GM20431 (cell line): ENCODE results near the gene NTN3.

Experiments
- in situ Hi-C: fragments of 300-500 bp; cut with MseI, MboI; formaldehyde crosslinking; loops from one replicate; pipeline ENCODE4 v1.15.0; 2020; ENCODE audit warnings: low sequenced_read_pairs; ENCODE audit not compliant: unreplicated experiment

The NTN3 gene

DNA sequence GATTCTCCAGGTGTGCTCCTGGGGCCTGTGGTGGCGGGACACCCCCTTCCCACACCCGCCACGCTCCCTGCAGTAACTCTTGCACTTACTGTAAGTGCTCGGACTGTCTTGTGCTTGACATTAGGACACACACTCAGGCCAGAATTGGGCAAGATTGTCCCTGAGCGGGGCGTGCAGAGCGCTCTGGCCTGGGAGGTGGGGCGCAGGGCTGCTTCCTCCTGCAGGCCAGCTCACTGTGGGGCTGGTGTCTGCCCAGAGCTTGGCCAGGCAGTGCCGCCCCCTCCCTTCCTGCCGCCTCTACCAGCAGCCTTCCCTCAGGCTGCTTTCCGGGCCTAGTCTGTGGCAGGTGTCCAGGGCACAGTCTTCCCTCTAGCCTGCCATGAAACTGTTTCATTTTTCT, 36.6 kb downstream of the NTN3 start:
- in situ Hi-C loops: no loop called here

DNA sequence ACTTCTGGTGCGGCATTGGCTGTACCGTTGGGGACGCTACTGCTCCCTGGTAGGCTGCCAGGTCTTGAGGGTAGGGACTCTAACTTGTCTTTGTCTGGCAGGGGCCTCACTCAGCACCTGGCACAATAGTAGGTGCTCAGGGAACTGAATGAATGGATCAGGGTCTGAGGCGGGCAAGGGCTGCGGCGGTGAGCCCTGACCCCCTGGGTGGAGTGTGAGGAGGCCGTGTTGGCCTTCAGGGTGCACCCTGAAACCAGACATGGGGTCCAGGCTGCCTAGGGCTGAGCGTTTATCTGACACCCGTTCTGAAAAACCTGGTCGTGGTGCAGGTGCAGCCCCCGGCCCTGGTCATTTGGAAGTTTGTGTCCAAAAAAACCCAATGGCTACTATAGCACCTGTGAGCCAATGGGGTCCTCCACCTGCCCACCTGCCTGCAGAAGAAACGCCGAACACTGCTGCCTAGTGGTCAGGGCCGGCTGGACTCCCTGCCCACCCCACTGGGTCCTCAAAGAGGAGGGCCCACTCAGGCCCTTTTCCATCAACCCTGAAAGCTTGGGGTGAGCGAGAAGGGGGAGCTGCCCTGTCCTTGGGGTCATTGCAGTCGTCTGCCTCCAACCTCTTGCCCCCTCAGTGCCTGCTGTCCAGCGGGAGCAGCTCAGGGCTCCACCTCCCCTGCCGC, 37.8 kb downstream of the NTN3 start:
- in situ Hi-C loops: no loop called here

DNA sequence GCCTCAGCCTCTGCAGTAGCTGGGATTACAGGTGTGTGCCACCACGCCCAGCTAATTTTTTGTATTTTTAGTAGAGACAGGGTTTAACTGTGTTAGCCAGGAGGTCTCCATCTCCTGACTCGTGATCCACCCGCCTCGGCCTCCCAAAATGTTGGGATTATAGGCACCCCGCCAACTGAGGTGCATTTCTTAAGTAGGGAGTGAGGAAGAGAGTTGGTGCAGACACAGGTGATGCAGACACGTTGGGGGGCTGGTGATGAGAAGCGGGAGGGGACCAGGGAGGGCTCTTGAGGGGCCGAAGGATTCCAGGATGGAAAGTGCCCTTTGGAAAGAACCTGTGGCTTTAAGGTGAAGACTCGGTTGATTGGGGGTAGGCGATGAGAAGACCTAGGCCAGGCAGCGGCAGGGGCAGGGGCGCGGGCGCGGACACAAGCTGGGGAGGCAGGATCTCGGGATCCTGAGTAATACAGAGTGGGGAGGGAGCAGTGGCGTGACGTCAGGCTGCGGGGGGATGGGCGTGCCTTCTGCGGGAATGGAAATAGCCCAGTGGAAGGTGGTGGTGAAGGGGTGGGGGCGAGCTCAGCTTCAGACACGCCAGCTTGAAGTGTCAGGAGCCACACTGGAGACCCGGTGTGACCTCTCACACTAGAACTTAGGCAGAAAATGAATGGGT, 40.2 kb downstream of the NTN3 start:
- in situ Hi-C loops: no loop called here

DNA sequence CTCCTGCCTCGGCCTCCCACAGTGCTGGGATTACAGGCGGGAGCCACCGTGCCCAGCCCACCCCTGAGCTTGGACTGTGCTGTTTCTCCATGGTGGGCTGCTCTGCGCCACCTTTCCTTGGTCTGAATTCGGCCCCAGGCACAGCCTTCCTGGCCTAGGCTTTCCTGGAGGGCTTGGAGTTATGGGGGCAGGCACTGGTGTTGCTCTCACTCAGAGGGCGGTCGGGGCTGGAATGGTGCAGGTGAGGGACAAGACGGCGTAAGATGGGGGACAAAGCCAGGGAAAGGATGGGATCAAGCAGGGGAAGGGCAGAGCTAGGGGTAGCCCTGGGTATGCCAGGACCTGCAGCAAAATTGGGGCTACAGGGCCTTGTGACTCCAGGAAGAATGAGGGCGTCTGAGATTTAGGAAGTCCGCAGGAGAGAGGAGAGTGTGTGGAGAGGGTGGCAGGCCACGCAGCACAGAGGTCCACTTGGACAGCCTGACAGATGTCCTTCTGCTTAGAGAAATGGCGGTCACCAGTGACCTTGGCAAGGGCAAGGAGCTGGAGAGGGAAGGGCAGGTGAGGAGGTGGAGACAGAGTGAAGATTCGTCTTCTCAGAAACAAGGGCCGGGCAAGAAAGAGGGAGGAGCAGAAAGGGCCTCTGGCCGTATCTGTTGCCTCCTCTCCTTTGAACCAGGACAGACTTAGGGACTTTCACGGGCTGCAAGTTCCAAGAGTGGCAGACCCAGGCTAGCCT, 41.1 kb downstream of the NTN3 start:
- in situ Hi-C loops: no loop called here

DNA sequence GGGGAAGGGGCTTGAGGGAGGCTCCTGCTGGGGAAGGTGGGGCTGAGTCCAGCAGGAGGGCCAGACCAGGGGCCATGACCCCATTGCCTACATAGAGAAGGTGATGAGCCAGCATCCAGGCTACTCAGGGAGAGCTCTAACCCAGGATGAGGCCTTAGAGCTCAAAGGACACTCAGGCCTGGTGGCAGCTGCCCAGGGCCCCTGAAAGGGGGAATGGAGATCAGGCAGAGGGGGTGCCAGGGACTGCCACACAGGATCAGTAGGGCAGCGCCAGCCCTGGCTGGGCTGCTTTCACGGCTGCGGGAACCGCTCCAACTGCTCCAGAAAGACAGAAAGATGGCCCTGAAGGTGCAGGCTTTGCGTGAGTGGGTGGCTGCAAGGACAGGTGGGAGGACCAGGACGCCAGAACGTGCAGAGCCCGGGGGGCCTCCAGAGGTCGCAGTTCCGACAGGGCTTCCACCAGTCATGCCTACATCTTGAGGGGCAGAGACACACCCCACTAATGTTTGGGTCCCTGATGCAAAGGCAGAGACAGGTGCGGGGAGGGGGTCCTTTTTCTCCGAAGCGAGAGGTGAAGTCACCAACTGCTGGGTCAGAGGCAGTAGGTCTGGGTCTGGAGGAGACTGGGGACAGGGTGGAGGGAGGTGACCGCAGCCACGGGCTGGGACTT, 41.8 kb downstream of the NTN3 start:
- in situ Hi-C loops: no loop called here

DNA sequence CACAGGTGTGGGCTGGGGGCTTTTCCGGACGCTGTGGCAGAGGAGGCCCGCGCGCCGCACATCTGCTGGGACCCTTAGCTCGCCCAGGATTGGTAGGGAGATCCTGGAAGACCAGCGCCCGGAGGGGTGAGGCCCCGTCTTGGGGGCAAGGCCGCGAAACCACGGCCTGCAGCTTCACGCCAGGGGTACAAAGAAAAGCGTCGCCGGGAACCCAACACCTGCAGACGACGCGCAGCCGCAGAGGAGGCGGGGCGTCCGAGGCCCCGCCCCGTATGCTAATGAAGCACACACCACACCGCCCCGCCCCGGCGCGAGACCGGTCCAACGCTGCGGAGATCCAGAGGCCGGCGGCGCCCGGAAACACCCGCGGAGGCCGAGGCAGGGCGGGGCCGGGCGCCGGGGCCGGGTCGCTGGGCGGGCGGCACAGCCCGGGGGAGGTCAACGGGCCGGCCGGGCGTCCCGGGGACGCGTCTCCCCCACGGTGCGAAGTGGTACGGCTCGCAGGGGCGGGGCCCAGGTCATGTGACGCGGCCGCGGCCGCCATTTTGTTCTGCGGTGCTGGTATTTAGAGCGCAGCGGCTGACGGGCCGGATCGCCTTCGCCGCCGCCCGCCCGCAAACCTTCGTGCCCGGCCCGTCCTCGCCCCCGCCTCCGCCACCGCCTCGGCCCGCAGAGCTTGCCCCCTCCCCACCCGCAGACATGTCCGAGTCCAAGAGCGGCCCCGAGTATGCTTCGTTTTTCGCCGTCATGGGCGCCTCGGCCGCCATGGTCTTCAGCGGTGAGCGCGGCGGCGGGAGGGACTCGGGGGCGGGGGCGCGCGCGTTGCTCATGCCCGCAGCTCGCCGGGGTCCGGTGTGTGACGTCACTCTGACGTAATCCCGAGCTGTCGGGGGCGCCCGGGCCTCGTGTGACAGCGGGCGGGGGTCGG, 42.6 kb downstream of the NTN3 start, which contains the start of gene ATP6V0C:
Gene ATP6V0C, plus strand, starts transcription at position 548 of the 928 bp plus-strand sequence. Its CDS starts 152 bp downstream, at position 700.
- in situ Hi-C loops: no loop called here

DNA sequence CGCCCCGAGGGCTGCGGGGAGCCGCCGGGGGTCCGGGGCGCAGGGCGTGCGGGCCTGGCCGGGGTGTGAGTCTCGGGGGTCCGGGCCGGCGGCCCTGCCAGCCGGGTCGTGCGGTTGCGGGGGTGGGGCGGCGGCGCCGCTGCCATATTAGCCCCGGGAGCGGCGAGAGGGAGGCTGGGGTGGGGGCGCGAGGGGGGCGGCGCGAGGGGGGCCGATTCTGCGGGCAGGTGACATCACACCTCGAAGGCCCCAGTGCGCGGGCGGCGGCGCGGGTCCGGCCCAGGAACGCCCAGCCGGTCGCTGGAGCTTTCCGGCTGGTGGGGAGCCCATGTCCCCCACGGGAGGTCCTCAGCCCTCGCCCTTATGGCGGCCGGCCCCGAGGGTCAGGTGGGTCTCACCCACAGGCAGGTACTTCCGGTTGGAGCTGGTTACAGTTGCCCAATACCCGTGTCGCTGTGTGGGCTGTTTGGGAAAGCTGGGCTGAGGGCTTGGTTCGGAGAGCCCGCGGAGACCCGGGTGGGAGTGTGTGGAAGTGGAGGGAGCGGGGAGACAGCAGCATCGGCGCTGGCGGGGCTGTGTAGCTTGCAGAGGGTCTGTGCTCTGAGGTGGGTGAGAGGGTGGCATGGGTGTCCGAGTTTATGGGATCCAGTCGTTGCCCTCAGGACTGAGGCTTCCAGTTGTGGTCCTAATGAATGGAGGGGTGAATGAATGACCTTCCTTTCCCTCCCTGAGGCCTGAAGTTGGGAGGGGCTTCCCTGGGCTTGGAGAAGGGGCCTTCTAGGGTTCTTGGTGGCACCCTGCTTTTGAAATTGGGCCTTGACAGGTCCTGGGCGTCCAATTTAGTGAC, 43.5 kb downstream of the NTN3 start:
- in situ Hi-C loops: no loop called here

DNA sequence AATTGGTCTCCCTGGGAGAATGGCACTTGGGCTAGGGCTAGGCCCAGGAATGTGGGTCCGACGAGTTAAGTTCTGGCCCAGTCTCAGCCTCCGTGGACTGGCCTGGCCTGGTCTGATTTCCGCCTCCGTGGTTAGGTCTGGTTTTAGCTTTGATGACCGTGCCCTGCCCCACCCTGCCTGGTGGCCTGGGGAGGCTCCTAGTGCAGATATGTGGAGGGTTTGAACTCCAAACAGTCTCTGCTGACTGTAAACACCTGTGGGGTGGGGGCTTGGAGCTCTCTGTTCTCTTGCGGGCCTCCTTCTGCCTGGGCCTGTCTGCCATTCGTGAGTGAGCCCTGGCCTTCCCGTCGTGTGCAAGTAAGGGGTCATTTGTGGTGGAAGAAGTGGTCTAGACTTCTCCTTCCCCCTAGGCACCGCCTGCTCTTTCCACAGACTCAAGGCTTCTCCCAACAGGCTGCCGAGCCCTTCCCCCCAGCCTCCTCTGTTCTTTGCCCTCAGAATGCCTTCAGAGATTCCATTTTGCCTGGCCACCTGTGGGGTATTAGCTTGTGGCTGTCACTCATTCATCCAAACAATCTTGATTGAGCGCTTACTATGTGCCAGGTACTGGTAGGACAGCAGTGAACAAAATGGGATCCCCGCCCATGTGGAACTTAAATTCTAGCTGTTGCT, 44.2 kb downstream of the NTN3 start:
- in situ Hi-C loops: no loop called here

DNA sequence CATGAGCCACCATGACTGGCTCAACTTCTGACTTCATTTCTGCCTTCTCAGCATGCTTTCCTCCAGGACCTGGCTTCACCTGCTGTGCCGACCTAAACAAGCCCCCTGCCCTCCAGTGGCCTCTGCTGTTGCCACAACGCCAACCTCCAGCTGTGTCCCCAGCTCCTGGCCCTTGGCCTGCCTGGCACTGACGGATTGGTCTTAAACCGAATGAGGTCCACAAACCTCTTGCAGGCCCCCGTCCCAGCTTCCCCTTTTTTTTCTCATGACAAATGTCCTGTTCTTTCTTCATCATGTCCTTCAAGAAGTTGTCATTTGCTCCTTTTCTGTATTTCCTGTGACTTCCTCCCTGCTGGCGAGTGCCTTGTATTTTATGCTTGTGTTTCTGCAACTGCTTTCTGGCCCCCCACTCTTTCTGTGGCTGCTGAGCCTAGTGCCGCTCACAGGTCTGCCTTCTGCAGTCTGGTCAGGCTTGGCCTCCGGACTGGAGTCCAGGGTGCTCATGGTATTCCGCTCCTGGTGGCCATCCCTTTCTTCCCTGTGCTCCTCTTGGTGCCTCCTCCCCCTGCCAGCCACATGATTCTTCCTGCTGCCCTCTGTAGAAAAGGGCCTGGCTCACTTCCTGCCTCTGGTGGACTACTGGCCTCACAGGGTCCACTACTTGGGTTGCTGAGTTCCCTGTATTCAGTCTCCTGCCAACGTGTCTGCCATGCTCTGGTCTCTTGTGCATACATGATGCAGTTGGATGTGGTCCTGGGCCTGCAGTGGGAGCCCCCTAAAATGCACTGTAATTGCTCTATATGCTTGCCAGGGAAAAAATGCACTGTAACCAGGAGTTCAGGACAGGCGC, 45.5 kb downstream of the NTN3 start:
- in situ Hi-C loops: no loop called here

DNA sequence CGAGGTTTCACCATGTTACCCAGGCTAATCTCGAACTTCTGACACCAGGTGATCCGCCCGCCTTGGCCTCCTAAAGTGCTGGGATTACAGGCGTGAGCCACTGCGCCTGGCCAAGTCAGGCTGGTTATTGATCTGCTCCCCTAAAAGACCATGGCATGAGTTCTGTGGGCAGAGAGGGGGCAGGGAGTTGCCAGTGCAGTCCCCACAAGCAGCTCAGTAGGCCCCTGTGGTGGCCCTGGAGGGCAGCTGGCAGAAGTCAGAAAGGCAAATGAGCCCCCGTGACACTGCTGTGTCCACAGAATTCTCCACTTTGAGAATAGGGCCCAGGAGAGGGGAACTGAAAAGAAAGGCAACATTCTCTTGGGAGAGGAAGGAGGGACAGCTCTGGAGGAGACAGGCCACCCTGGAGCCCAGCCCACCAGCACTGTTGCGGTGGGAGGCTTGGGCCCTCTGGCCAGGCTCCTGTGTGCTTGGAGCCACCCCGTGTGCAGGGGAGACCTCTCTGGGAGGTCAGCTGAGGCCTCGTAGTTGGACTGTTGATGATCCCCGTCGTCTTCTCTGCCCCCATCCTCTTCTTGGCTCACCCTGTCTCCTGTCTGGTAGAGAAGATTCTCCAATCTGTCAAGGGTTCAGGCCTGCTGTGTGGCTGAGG, 47.0 kb downstream of the NTN3 start:
- in situ Hi-C loops: no loop called here

DNA sequence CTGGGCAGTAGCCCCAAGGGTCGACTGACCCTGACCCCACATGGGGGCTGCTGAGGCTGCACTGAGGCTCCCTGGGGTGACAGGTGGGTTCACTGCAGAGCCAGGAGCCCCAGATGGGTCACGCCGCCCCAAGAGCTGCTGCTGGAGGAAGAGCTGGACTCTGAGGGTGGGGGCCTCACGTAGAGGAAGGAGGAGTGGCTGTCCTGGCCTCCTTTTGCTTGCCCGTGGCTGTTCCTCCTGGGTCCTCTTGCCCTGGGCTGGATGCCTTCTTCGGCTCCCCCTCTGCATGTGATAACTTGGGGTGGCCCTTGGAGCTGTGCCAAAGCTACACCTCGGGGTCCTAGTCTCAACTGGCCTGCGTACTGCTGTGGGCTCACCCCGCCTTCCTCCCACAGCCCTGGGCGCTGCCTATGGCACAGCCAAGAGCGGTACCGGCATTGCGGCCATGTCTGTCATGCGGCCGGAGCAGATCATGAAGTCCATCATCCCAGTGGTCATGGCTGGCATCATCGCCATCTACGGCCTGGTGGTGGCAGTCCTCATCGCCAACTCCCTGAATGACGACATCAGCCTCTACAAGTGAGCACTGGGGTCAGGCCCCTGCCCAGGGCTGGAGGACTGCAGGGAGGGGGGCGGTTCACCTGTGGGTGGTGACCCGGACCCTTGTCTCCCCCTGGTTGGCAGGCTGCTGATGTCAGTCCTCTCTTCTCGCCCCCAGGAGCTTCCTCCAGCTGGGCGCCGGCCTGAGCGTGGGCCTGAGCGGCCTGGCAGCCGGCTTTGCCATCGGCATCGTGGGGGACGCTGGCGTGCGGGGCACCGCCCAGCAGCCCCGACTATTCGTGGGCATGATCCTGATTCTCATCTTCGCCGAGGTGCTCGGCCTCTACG, 48.0 kb downstream of the NTN3 start:
- in situ Hi-C loops: no loop called here

DNA sequence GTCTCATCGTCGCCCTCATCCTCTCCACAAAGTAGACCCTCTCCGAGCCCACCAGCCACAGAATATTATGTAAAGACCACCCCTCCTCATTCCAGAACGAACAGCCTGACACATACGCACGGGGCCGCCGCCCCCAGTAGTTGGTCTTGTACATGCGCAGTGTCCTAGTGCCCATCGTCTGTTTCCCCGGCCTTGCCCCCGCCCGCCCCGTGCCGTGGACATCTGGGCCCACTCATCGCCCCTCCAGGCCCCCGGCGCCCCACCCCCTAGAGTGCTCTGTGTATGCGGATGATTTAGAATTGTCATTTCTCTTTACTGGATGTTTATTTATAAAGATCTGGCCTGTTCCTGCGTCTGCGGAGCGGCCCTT, 48.6 kb downstream of the NTN3 start:
- in situ Hi-C loops: no loop called here

DNA sequence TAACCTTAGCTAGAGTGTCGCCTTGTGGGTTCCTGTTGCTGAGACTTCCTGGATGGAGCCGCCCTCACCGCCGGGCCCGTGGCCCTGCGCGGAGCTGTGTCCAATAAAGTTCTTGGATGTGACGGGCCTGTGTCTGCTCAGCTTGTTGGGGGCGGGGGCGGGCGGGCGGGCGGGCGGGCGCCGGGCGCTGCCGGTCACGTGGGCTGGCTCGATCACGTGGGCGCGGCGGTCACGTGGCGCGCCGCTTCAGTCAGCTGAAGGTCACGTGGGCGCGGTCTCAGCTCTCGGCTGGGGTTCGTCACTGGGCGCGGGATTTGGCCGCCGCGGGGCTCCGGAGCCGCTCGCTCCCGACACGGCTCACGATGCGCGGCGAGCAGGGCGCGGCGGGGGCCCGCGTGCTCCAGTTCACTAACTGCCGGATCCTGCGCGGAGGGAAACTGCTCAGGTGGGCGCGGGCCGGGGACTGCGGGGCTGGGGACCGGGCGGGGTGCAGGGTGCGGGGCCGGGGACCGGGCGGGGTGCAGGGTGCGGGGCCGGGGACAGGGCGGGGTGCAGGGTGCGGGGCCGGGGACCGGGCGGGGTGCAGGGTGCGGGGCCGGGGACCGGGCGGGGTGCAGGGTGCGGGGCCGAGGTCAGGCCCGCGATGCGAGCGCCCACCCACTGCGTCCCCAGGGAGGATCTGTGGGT, 49.1 kb downstream of the NTN3 start, which contains the start of gene AMDHD2:
Gene AMDHD2, plus strand, starts transcription at position 275 of the 687 bp plus-strand sequence. Its CDS starts 88 bp downstream, at position 363.
- in situ Hi-C loops: no loop called here

DNA sequence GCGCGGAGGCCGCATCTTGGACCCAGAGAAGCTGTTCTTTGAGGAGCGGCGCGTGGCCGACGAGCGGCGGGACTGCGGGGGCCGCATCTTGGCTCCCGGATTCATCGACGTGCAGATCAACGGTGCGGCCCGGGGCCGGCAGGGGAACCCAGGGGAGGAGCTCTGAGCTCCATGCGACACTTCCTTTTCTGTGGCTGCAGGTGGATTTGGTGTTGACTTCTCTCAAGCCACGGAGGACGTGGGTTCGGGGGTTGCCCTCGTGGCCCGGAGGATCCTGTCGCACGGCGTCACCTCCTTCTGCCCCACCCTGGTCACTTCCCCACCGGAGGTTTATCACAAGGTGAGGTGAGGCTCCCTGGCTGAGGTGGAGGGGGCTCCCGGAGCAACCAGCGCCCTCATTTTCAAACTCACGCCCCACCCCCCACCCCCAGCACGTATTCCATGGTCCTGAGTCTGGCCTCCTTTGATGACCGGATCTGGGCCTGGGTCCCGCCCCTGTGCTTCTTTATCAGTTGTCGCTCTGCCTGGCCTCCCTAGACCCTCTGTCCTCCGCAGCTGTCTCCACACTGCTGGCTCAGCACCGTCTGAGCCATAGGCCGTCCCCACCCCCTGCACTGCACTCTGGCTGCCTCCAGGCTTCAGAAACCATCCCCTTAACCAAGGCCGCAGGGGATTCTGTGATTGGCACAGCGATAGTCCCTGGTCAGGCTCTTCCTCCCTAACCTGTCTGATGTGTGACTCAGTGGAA, 49.9 kb downstream of the NTN3 start:
- in situ Hi-C loops: no loop called here
